B cell (primary cell): ENCODE measurements around the gene GSS. TPM values are rescaled to one million over a fixed set of nuclear protein-coding genes. Genes with fewer than 3 reads are reported as not detected.

Source experiments
- ATAC-seq: fragments of 200-7000 bp; cut with Tn5 transposase; one replicate; pipeline ENCODE4 v1.10.0; 2021; ENCODE audit warnings: low read depth, mild to moderate bottlenecking, moderate number of reproducible peaks, moderate library complexity
- CTCF ChIA-PET: fragments of 350-600 bp; sonication (Branson Sonifier 250); formaldehyde crosslinking; loops from one replicate; lab custom pipeline; 2021; ENCODE audit warnings: antibody characterized with exemption, inconsistent platforms; lab: Charles Lee
- POLR2A ChIA-PET: fragments of 350-600 bp; sonication (Branson Sonifier 250); formaldehyde crosslinking; loops from one replicate; lab custom pipeline; 2021; ENCODE audit warnings: antibody characterized with exemption; lab: Charles Lee
- DNase-seq: peaks from one replicate; pipeline ENCODE4 v3.0.0; 2013
- H2AFZ ChIP-seq: 2 replicates; pipeline ENCODE4 v1.6.1; 2012; ENCODE audit warnings: mild to moderate bottlenecking, low read depth, low read length; ENCODE audit not compliant: insufficient read depth, poor library complexity, severe bottlenecking
- H3K27ac ChIP-seq, 2 donors: 1 replicate in 1 of 2; 2 replicates in 1 of 2; pipeline ENCODE4 v1.5.1; 2012 to 2013; ENCODE audit warnings: low read length in 2 of 2, mild to moderate bottlenecking in 2 of 2, moderate library complexity in 1 of 2
- H3K27me3 ChIP-seq, 4 experiments: fragments of 200-600 bp in 1 of 4; sonication (generic) in 1 of 4; replicated peaks in 1 of 4; 1 replicate in 2 of 4; 2 replicates in 2 of 4; pipeline versions ENCODE4 v1.6.1 to v1.7.0; 2013 to 2016; ENCODE audit warnings: low read length in 3 of 4, mild to moderate bottlenecking in 2 of 4, mixed read lengths in 1 of 4, moderate library complexity in 1 of 4; ENCODE audit not compliant: insufficient read depth in 4 of 4, control insufficient read depth in 3 of 4; ENCODE audit errors: control extremely low read depth in 1 of 4
- H3K36me3 ChIP-seq, 2 experiments: replicated peaks in 1 of 2; 1 replicate in 1 of 2; 2 replicates in 1 of 2; pipeline versions ENCODE4 v1.6.1 to v1.7.1; 2013; ENCODE audit warnings: low read length in 1 of 2; ENCODE audit not compliant: insufficient read depth in 2 of 2, control insufficient read depth in 1 of 2; ENCODE audit errors: control extremely low read depth in 1 of 2, extremely low read depth in 1 of 2
- H3K4me1 ChIP-seq, 2 donors: fragments of 200-600 bp in 1 of 2; sonication (generic) in 1 of 2; 1 replicate in 1 of 2; 2 replicates in 1 of 2; pipeline versions ENCODE4 v1.5.1 to v1.6.1; 2013 to 2017; ENCODE audit warnings: low read length in 2 of 2; ENCODE audit not compliant: control insufficient read depth in 2 of 2, insufficient read depth in 2 of 2
- H3K4me2 ChIP-seq: replicated peaks from 2 replicates; pipeline ENCODE3; 2012; ENCODE audit warnings: mild to moderate bottlenecking, low read depth, low read length; ENCODE audit not compliant: poor library complexity, severe bottlenecking
- H3K4me3 ChIP-seq, 5 experiments: fragments of 200-600 bp in 1 of 5; sonication (generic) in 1 of 5; 1 replicate in 3 of 5; 2 replicates in 2 of 5; pipeline versions ENCODE4 v1.5.1 to v1.7.0; 2011 to 2016; ENCODE audit warnings: low read length in 4 of 5, mild to moderate bottlenecking in 4 of 5, low read depth in 2 of 5, control low read depth in 1 of 5, moderate library complexity in 1 of 5; ENCODE audit not compliant: insufficient read depth in 1 of 5; ENCODE audit errors: control extremely low read depth in 1 of 5, extremely low read depth in 1 of 5
- H3K79me2 ChIP-seq: fragments of 200-600 bp; sonication (generic); one replicate; pipeline ENCODE4 v1.6.0; 2016; ENCODE audit warnings: low read length; ENCODE audit not compliant: control insufficient read depth, insufficient read depth
- H3K9ac ChIP-seq: fragments of 200-600 bp; sonication (generic); 2 replicates; pipeline ENCODE4 v1.6.1; 2017; ENCODE audit warnings: mild to moderate bottlenecking, low read length, moderate library complexity
- H3K9me3 ChIP-seq, 3 donors: one replicate each; pipeline versions ENCODE4 v1.6.1 to v1.7.1; 2013; ENCODE audit warnings: low read length in 2 of 3; ENCODE audit not compliant: control insufficient read depth in 2 of 3, insufficient read depth in 1 of 3; ENCODE audit errors: control extremely low read depth in 1 of 3
- H4K20me1 ChIP-seq: 2 replicates; pipeline ENCODE4 v1.6.0; 2012; ENCODE audit warnings: mild to moderate bottlenecking, low read length; ENCODE audit not compliant: insufficient read depth, control insufficient read depth, poor library complexity, severe bottlenecking
- H3K27ac Mint-ChIP-seq: one replicate; pipeline ENCODE4 v1.8.0; 2021; ENCODE audit warnings: mixed read lengths
- H3K27me3 Mint-ChIP-seq: one replicate; pipeline ENCODE4 v1.8.0; 2021; ENCODE audit warnings: mixed read lengths
- H3K4me1 Mint-ChIP-seq: one replicate; pipeline ENCODE4 v1.8.0; 2021; ENCODE audit warnings: mixed read lengths
- H3K4me3 Mint-ChIP-seq: one replicate; pipeline ENCODE4 v1.8.0; 2021; ENCODE audit warnings: mixed read lengths
- H3K9me3 Mint-ChIP-seq: one replicate; pipeline ENCODE4 v1.8.0; 2022; ENCODE audit warnings: mixed read lengths; ENCODE audit not compliant: insufficient read depth
- CTCF ChIP-seq: fragments of 200-600 bp; IDR thresholded peaks from one replicate; pipeline ENCODE4 v1.8.0; 2022; ENCODE audit warnings: antibody characterized with exemption, mild to moderate bottlenecking
- EZH2 ChIP-seq: IDR thresholded peaks from 2 replicates; pipeline ENCODE4 v1.6.1; 2012; ENCODE audit warnings: borderline replicate concordance, low read depth, mild to moderate bottlenecking, moderate library complexity, low read length; ENCODE audit not compliant: insufficient read depth, poor library complexity, severe bottlenecking
- WGBS: methylation state at CpG from one replicate; pipeline ENCODE4 v1.1.5; 2013; ENCODE audit warnings: missing lambda C conversion rate; ENCODE audit not compliant: insufficient coverage; 5-methylcytosine and 5-hydroxymethylcytosine counted together
- intact Hi-C: fragments of 100-400 bp; cut with micrococcal nuclease; formaldehyde crosslinking; loops from one replicate; pipeline ENCODE4 v1.10.0; 2022
- polyA plus RNA-seq: library from polyadenylated mRNA; depleted of rRNA; stranded (reverse); fragments of >200 nt; gene quantifications from 2 replicates; pipeline ENCODE4 v1.2.3, GENCODE V29; 2012
- total RNA-seq, 2 donors: library from RNA; stranded (reverse); fragments of 120-200 nt in 1 of 2; gene quantifications; 1 replicate in 1 of 2; 2 replicates in 1 of 2; pipeline versions ENCODE4 v1.2.3 to v1.2.4, GENCODE V29; 2013 to 2022

The GSS gene
- total and polyA plus RNA-seq, 2 donors (not counting 1 experiment from before 2014, with no cell fraction given) = 22.5 to 28.6 TPM

GRCh38 chr20:34941226-34941625 is 14.4 kb downstream of the GSS start:
- no peak overlapping the region for H3K4me2 ChIP-seq
- no peaks in the 10 kb centered on the region for H3K9me3 ChIP-seq
- no peak overlapping the region for H3K9ac ChIP-seq
- H3K4me3 ChIP-seq = no peak overlapping the region
- no peaks in the 10 kb centered on the region for H3K27me3 ChIP-seq
- no peaks in the 10 kb centered on the region for H3K27me3 Mint-ChIP-seq
- no peak overlapping the region for H3K27ac Mint-ChIP-seq
- no peak for DNase-seq
- H3K36me3 ChIP-seq = peaks cover 1 to 15% of the 10 kb centered on the region in 2 experiments
- H3K4me3 Mint-ChIP-seq = no peak overlapping the region
- H4K20me1 ChIP-seq = no peaks in the 10 kb centered on the region
- TF ChIP-seq EZH2 = no peak
- TF ChIP-seq CTCF = no peak
- peaks cover 7% of the 10 kb centered on the region for H3K4me1 Mint-ChIP-seq
- no peak overlapping the region for H3K27ac ChIP-seq
- ChIA-PET CTCF (no interaction called here), POLR2A (no interaction called here)
- WGBS = 63% methylated on average over 2 of the region's 4 CpGs
- no peaks in the 10 kb centered on the region for H3K79me2 ChIP-seq
- peaks cover 0 to 6% of the 10 kb centered on the region in 2 donors for H3K4me1 ChIP-seq
- H3K9me3 Mint-ChIP-seq = no peaks in the 10 kb centered on the region
- no peak overlapping the region for H2AFZ ChIP-seq
- ATAC-seq = no peak
- intact Hi-C loops = no loop called here

GRCh38 chr20:34940081-34940481 is 15.5 kb downstream of the GSS start:
- no peak overlapping the region for H3K27ac Mint-ChIP-seq
- H3K27me3 Mint-ChIP-seq = no peaks in the 10 kb centered on the region
- H3K36me3 ChIP-seq = peaks cover 1 to 15% of the 10 kb centered on the region in 2 experiments
- 60% methylated on average over 1 of the region's 1 CpG for WGBS
- CTCF ChIA-PET = no interaction called here
- H3K4me1 ChIP-seq = peaks cover 0 to 6% of the 10 kb centered on the region in 2 donors
- H3K9me3 ChIP-seq = no peaks in the 10 kb centered on the region
- H2AFZ ChIP-seq = no peak overlapping the region
- H3K4me1 Mint-ChIP-seq = peaks cover 7% of the 10 kb centered on the region
- H3K27me3 ChIP-seq = no peaks in the 10 kb centered on the region
- POLR2A ChIA-PET = no interaction called here
- no peak overlapping the region for H3K27ac ChIP-seq
- no peak for ATAC-seq
- no peaks in the 10 kb centered on the region for H4K20me1 ChIP-seq
- H3K4me3 ChIP-seq = no peak overlapping the region
- H3K9ac ChIP-seq = no peak overlapping the region
- H3K4me3 Mint-ChIP-seq = no peak overlapping the region
- no peak for DNase-seq
- no peak overlapping the region for H3K4me2 ChIP-seq
- no peaks in the 10 kb centered on the region for H3K79me2 ChIP-seq
- intact Hi-C loops = no loop called here
- no peaks in the 10 kb centered on the region for H3K9me3 Mint-ChIP-seq
- no peak for TF ChIP-seq EZH2
- no peak for TF ChIP-seq CTCF
